Liver (tissue), 9 donors: ENCODE data around the gene CPED1. TPM values are rescaled to one million over a fixed set of nuclear protein-coding genes. Genes with fewer than 3 reads are reported as not detected.

ENCODE experiments used
- DNase-seq: peaks from one replicate; pipeline ENCODE4 v3.0.0-alpha.2; 2017; ENCODE audit warnings: low spot score
- H3K27ac ChIP-seq, 2 donors: one replicate each; pipeline ENCODE4 v1.7.0; 2013; ENCODE audit warnings: inconsistent platforms in 2 of 2, low read length in 2 of 2, control low read depth in 1 of 2, low read depth in 1 of 2, mild to moderate bottlenecking in 1 of 2
- H3K27me3 ChIP-seq, 4 donors: one replicate each; pipeline versions ENCODE4 v1.6.1 to v1.7.0; 2013; ENCODE audit warnings: low read length in 3 of 4, inconsistent platforms in 1 of 4, mild to moderate bottlenecking in 1 of 4, moderate library complexity in 1 of 4; ENCODE audit not compliant: control insufficient read depth in 4 of 4, insufficient read depth in 4 of 4
- H3K36me3 ChIP-seq, 4 donors: one replicate each; pipeline versions ENCODE4 v1.6.1 to v1.7.0; 2013; ENCODE audit warnings: low read length in 3 of 4, mild to moderate bottlenecking in 3 of 4, low read depth in 1 of 4, moderate library complexity in 1 of 4; ENCODE audit not compliant: control insufficient read depth in 4 of 4, insufficient read depth in 3 of 4
- H3K4me1 ChIP-seq, 4 donors: one replicate each; pipeline versions ENCODE4 v1.6.1 to v1.7.0; 2013; ENCODE audit warnings: low read length in 3 of 4, mild to moderate bottlenecking in 3 of 4, moderate library complexity in 1 of 4; ENCODE audit not compliant: control insufficient read depth in 4 of 4, insufficient read depth in 4 of 4
- H3K4me3 ChIP-seq, 3 donors: one replicate each; pipeline versions ENCODE4 v1.6.1 to v1.7.0; 2013; ENCODE audit warnings: low read length in 3 of 3, control low read depth in 1 of 3, low read depth in 1 of 3, mild to moderate bottlenecking in 1 of 3
- H3K9ac ChIP-seq, 2 donors: one replicate each; pipeline ENCODE4 v1.7.0; 2013; ENCODE audit warnings: low read length in 2 of 2, mild to moderate bottlenecking in 2 of 2, moderate library complexity in 2 of 2, control low read depth in 1 of 2, low read depth in 1 of 2
- H3K9me3 ChIP-seq, 4 donors: one replicate each; pipeline versions ENCODE4 v1.6.1 to v1.7.0; 2013; ENCODE audit warnings: low read length in 3 of 4; ENCODE audit not compliant: control insufficient read depth in 4 of 4
- ATF3 ChIP-seq: IDR thresholded peaks from 2 replicates; pipeline ENCODE4 v1.6.1; 2016; ENCODE audit warnings: antibody characterized with exemption
- CTCF ChIP-seq: fragments of 150-350 bp; IDR thresholded peaks from 2 replicates; pipeline ENCODE4 v1.5.1; 2017; ENCODE audit warnings: improper control_type of control experiment, low read depth, low read length; ENCODE audit not compliant: missing input control
- FOXA1 ChIP-seq: IDR thresholded peaks from 2 replicates; pipeline ENCODE4 v1.6.1; 2016; ENCODE audit warnings: antibody characterized with exemption
- FOXA2 ChIP-seq: IDR thresholded peaks from 2 replicates; pipeline ENCODE4 v1.6.1; 2016; ENCODE audit warnings: antibody characterized with exemption
- GABPA ChIP-seq, 2 donors: IDR thresholded peaks in 1 of 2; conservative IDR thresholded peaks in 1 of 2; 2 replicates each; pipeline ENCODE4 v1.6.1; 2016; ENCODE audit warnings: antibody characterized with exemption in 2 of 2, mild to moderate bottlenecking in 1 of 2, moderate library complexity in 1 of 2
- HNF4A ChIP-seq, 2 donors: conservative IDR thresholded peaks; 2 replicates each; pipeline ENCODE4 v1.6.1; 2016; ENCODE audit warnings: antibody characterized with exemption in 2 of 2, mild to moderate bottlenecking in 2 of 2
- HNF4G ChIP-seq: IDR thresholded peaks from 2 replicates; pipeline ENCODE4 v1.6.1; 2016; ENCODE audit warnings: antibody characterized with exemption
- JUND ChIP-seq, 2 donors: IDR thresholded peaks; 2 replicates each; pipeline ENCODE4 v1.6.1; 2016; ENCODE audit warnings: antibody characterized with exemption in 2 of 2
- MAX ChIP-seq: IDR thresholded peaks from 2 replicates; pipeline ENCODE4 v1.6.1; 2016; ENCODE audit warnings: antibody characterized with exemption
- NR2F2 ChIP-seq: IDR thresholded peaks from 2 replicates; pipeline ENCODE4 v1.6.1; 2016; ENCODE audit warnings: antibody characterized with exemption
- RAD21 ChIP-seq, 2 donors: IDR thresholded peaks; 2 replicates each; pipeline ENCODE4 v1.6.1; 2016; ENCODE audit warnings: antibody characterized with exemption in 2 of 2, mild to moderate bottlenecking in 2 of 2
- REST ChIP-seq: IDR thresholded peaks from 2 replicates; pipeline ENCODE4 v1.6.1; 2016; ENCODE audit warnings: antibody characterized with exemption, mild to moderate bottlenecking
- RXRA ChIP-seq, 2 donors: IDR thresholded peaks; 2 replicates each; pipeline ENCODE4 v1.6.1; 2017 to 2018; ENCODE audit warnings: antibody characterized with exemption in 2 of 2, mild to moderate bottlenecking in 1 of 2
- SP1 ChIP-seq: IDR thresholded peaks from 2 replicates; pipeline ENCODE4 v1.6.1; 2018; ENCODE audit warnings: antibody characterized with exemption, mild to moderate bottlenecking
- TAF1 ChIP-seq: conservative IDR thresholded peaks from 2 replicates; pipeline ENCODE4 v1.6.1; 2016; ENCODE audit warnings: antibody characterized with exemption, mild to moderate bottlenecking
- YY1 ChIP-seq: IDR thresholded peaks from 2 replicates; pipeline ENCODE4 v1.6.1; 2016; ENCODE audit warnings: antibody characterized with exemption, mild to moderate bottlenecking
- ZBTB33 ChIP-seq: IDR thresholded peaks from 2 replicates; pipeline ENCODE4 v1.6.1; 2016; ENCODE audit warnings: antibody characterized with exemption
- whole genome bisulfite sequencing: extraction: QIAGEN DNeasy Blood & Tissue Kit; methylation state at CpG from one replicate; pipeline ENCODE4 v1.1.7; 2013; 5-methylcytosine and 5-hydroxymethylcytosine counted together
- polyA plus RNA-seq, 2 donors: library from polyadenylated mRNA; stranded (reverse) in 1 of 2; unstranded in 1 of 2; fragments of 200-250 nt in 1 of 2; fragments of >200 nt in 1 of 2; fragmentation: Nextera tagmentation in 1 of 2; extraction: Ambion mirVana in 1 of 2; gene quantifications; one replicate each; pipeline versions ENCODE4 v1.2.1 to v1.2.3, GENCODE V29; 2013 to 2015
- total RNA-seq, 2 donors: library from RNA; depleted of rRNA; stranded (reverse); fragments of >200 nt; gene quantifications; one replicate each; pipeline ENCODE4 v1.2.3, GENCODE V29; 2014
- donor health status: healthy.
- donor health status: healthy.
- donor health status: healthy.
- donor health status: healthy.
- donor health status: healthy.

The CPED1 gene
- total and polyA plus RNA-seq, 4 donors = 8.5 to 58.0 (median 14.6) TPM

GRCh38 chr7:121202125-121202524 is 213.6 kb downstream of the CPED1 start:
- H3K4me3 ChIP-seq = no peak overlapping the region
- H3K27ac ChIP-seq = no peak overlapping the region
- no peaks in the 10 kb centered on the region for H3K4me1 ChIP-seq
- peaks cover 0 to 1% (median 0%) of the 10 kb centered on the region in 4 donors for H3K36me3 ChIP-seq
- no peak overlapping the region for H3K9ac ChIP-seq
- no peaks in the 10 kb centered on the region for H3K9me3 ChIP-seq
- no peak for DNase-seq
- 95% methylated on average over 2 of the region's 2 CpGs for WGBS
- TF ChIP-seq HNF4A (conservative IDR thresholded peaks at IDR 0.05) (no peak), CTCF (no peak), GABPA (IDR thresholded peaks at IDR 0.05 in 1 of 2, conservative IDR thresholded peaks at IDR 0.05 in 1 of 2) (no peak), NR2F2 (no peak), TAF1 (no peak)
- H3K27me3 ChIP-seq = no peaks in the 10 kb centered on the region

- Histone ChIP-seq H3K9me3 (no peaks in the 10 kb centered on the region), H3K4me1 (no peaks in the 10 kb centered on the region), H3K9ac (no peak overlapping the region), H3K36me3 (peaks cover 0 to 2% (median 0%) of the 10 kb centered on the region in 4 donors), H3K27ac (no peak overlapping the region), H3K4me3 (no peak overlapping the region), H3K27me3 (no peaks in the 10 kb centered on the region)
- 90% methylated on average over 2 of the region's 2 CpGs for WGBS
- DNase-seq = no peak
- TF ChIP-seq HNF4A (conservative IDR thresholded peaks at IDR 0.05) = no peak
- TF ChIP-seq GABPA (IDR thresholded peaks at IDR 0.05 in 1 of 2, conservative IDR thresholded peaks at IDR 0.05 in 1 of 2) = no peak
- no peak for TF ChIP-seq ZBTB33
- TF ChIP-seq REST = no peak
- TF ChIP-seq RXRA (IDR thresholded peaks at IDR 0.05) = no peak
- TF ChIP-seq ATF3 = no peak
- TF ChIP-seq FOXA1 = no peak
- no peak for TF ChIP-seq TAF1
- TF ChIP-seq CTCF = no peak
- TF ChIP-seq HNF4G = no peak
- TF ChIP-seq SP1 = no peak
- TF ChIP-seq RAD21 (IDR thresholded peaks at IDR 0.05) = no peak
- TF ChIP-seq JUND (IDR thresholded peaks at IDR 0.05) = no peak
- TF ChIP-seq NR2F2 = no peak
- no peak for TF ChIP-seq FOXA2
- no peak for TF ChIP-seq YY1
- TF ChIP-seq MAX = no peak
These were observed 214.3 kb downstream of the CPED1 start for GRCh38 chr7:121202834-121203233.
